AG09309 (cell line): ENCODE data around the gene FCN2.

ENCODE experiments used
- DNase-seq: peaks from one replicate; pipeline ENCODE4 v3.0.0-alpha.2; 2010; ENCODE audit warnings: low read depth
- H3K4me3 ChIP-seq: 2 replicates; pipeline ENCODE4 v1.5.1; 2011; ENCODE audit warnings: mild to moderate bottlenecking, low read depth, low read length, moderate library complexity; ENCODE audit not compliant: control insufficient read depth
- CTCF ChIP-seq: IDR thresholded peaks from 2 replicates; pipeline ENCODE4 v1.5.1; 2011; ENCODE audit warnings: mild to moderate bottlenecking, low read depth, low read length, inconsistent platforms; ENCODE audit not compliant: insufficient read depth, control insufficient read depth; ENCODE audit errors: missing control alignments

Gene FCN2

GRCh38 chr9:134868751-134869553, 11.7 kb upstream of the FCN2 start:
- DNase-seq: no peak
- TF ChIP-seq CTCF: no peak
- no peak overlapping the region for H3K4me3 ChIP-seq

GRCh38 chr9:134869554-134870300, 10.9 kb upstream of the FCN2 start:
- TF ChIP-seq CTCF: no peak
- H3K4me3 ChIP-seq: no peak overlapping the region
- no peak for DNase-seq

- DNase-seq: no peak
- no peak for TF ChIP-seq CTCF
- no peak overlapping the region for H3K4me3 ChIP-seq
Measured at GRCh38 chr9:134870301-134870694, 10.3 kb upstream of the FCN2 start.

- TF ChIP-seq CTCF: no peak
- no peak for DNase-seq
- no peak overlapping the region for H3K4me3 ChIP-seq
Measured at GRCh38 chr9:134870746-134871662, 9.6 kb upstream of the FCN2 start.

GRCh38 chr9:134871697-134872340, 8.8 kb upstream of the FCN2 start:
- TF ChIP-seq CTCF: no peak
- no peak for DNase-seq
- no peak overlapping the region for H3K4me3 ChIP-seq
